ENCODE data around the gene TRABD2B. TPM values are rescaled to one million over a fixed set of nuclear protein-coding genes. Genes with fewer than 3 reads are reported as not detected.

The TRABD2B gene
- total RNA-seq, 3 donors from 2014 or later = 1.4 to 3.7 (median 2.3) TPM

DNA sequence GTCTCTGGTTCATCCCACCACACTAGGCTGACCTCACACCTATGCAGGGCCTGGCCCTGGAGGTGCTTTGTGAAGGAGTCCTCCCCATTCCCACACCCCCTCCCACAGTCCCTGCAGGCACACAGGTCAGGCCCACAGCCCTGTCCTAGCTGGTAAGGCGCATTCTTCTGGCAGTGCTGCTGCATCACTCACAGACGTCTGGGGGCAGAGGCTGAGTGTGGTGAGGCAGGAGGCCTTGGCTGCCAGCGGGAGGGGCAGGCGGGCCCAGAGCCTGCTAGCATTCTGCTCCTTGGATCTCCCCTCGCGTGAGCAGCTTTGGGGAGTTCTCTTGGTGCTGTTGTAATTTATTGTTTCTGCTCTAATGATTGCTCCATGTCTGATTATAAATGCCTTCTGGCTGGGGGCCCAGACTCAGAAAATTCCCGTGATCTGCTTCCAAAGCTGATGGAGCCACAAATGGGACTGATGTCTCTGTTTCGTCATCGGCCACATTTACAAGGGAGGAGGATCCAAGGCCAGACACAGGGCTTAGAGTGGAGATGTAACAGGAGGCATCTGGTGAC lies 62.9 kb downstream of the TRABD2B start:
- no peaks in the 10 kb centered on the region for H3K36me3 ChIP-seq
- peak in 1 of 2 donors; percentile 35 for DNase-seq (ENCODE audit: low spot score in 2 of 2)
- TF ChIP-seq POLR2A (IDR thresholded peaks at IDR 0.05) (no peak), POLR2AphosphoS5 (IDR thresholded peaks at IDR 0.05) (peak in 1 of 3 donors; percentile 68)
- no peak overlapping the region for H3K4me3 ChIP-seq
- no peaks in the 10 kb centered on the region for H3K4me1 ChIP-seq
- H3K27me3 ChIP-seq = no peaks in the 10 kb centered on the region
- H3K27ac ChIP-seq = peak overlapping the region in 1 of 2 donors; percentile 72
- H3K9me3 ChIP-seq = no peaks in the 10 kb centered on the region
- intact Hi-C loops (cut with DNase I; ENCODE audit: low total_unique reads) = no loop called here

DNA sequence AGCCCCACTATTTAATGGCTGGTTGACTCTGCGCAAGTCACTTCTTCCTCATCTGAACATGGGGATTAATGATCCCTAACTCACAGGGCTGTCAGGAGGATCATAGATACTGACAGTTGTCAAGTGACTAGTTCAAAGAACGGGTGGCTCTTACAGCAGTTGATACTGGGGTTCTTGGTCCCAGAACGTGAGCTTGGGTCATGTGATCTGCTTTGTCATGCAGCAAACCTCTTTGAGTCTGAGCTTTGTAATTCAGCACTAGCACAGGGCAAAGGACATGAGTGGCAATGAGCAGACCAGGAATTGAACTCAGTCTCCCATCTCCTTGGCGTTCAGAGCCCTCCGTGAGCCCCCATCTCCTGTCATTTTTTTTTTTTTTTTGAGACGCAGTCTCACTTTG lies 64.4 kb downstream of the TRABD2B start:
- Histone ChIP-seq H3K27me3 (no peaks in the 10 kb centered on the region), H3K36me3 (no peaks in the 10 kb centered on the region), H3K4me3 (no peak overlapping the region), H3K4me1 (no peaks in the 10 kb centered on the region), H3K27ac (no peak overlapping the region), H3K9me3 (no peaks in the 10 kb centered on the region)
- no peak for TF ChIP-seq POLR2A (IDR thresholded peaks at IDR 0.05)
- TF ChIP-seq, protein P1, sequence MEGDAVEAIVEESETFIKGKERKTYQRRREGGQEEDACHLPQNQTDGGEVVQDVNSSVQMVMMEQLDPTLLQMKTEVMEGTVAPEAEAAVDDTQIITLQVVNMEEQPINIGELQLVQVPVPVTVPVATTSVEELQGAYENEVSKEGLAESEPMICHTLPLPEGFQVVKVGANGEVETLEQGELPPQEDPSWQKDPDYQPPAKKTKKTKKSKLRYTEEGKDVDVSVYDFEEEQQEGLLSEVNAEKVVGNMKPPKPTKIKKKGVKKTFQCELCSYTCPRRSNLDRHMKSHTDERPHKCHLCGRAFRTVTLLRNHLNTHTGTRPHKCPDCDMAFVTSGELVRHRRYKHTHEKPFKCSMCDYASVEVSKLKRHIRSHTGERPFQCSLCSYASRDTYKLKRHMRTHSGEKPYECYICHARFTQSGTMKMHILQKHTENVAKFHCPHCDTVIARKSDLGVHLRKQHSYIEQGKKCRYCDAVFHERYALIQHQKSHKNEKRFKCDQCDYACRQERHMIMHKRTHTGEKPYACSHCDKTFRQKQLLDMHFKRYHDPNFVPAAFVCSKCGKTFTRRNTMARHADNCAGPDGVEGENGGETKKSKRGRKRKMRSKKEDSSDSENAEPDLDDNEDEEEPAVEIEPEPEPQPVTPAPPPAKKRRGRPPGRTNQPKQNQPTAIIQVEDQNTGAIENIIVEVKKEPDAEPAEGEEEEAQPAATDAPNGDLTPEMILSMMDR (IDR thresholded peaks at IDR 0.05) = no peak
- no peak for TF ChIP-seq POLR2AphosphoS5 (IDR thresholded peaks at IDR 0.05)
- intact Hi-C loops (cut with DNase I; ENCODE audit: low total_unique reads) = no loop called here
- no peak for DNase-seq (ENCODE audit: low spot score in 2 of 2)

DNA sequence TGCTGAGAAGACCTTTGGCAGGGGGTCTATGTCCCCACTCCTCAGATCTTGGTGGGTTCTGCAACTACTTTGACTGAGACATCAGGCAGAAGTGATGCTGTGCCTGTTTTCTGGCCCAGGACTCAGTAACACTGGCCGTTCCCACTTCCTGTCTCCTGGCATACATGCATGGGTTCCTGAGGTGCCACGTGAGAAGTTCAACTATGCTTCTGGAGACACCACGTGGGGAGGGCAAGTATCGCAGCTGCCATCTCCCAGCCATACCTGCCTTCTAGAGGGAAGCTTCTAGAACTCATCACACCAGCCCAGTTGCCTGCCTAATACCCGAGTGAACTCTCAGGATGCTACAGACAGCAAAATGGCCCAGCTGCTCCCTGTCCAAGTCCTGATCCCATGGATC lies 65.8 kb downstream of the TRABD2B start:
- intact Hi-C loops (cut with DNase I; ENCODE audit: low total_unique reads) = no loop called here
- no peaks in the 10 kb centered on the region for H3K9me3 ChIP-seq
- no peak overlapping the region for H3K27ac ChIP-seq
- no peaks in the 10 kb centered on the region for H3K27me3 ChIP-seq
- no peak for DNase-seq (ENCODE audit: low spot score in 2 of 2)
- no peak for TF ChIP-seq POLR2AphosphoS5 (IDR thresholded peaks at IDR 0.05)
- TF ChIP-seq POLR2A (IDR thresholded peaks at IDR 0.05) = no peak
- TF ChIP-seq, protein P1 (IDR thresholded peaks at IDR 0.05) = peak in 2 of 3 donors; percentile 12 to 15
- no peaks in the 10 kb centered on the region for H3K36me3 ChIP-seq
- H3K4me1 ChIP-seq = no peaks in the 10 kb centered on the region
- no peak overlapping the region for H3K4me3 ChIP-seq

DNA sequence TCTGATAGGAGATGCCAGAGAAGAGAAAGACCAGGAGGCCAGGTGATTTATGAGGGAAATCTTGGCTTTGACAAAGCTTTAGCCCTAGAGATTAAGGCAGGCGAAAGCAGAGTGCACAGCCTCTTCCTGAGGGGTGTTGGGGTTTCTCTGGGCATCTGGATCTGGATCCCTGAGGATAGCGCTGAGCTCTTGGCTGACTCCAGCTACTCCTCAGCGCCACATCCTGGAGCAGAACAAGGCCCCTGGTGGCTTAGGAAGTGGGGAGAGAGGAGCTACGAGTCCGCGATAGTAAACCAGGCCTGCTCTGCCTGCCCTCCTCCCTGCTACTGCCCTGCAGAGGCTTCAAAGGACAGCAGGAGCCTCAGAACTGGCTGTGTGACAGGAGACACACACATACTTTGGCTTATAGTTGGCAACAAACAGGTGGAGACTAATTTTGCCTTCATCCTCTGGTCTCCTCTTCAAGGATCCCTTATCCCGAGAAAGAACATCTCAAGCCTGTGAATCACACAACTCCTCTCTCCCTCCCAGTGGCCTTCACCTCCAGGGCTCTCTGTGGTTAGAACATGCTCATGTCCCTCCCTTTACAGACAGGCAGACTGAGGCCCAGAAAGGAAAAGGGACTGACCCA lies 66.9 kb downstream of the TRABD2B start:
- intact Hi-C loops (cut with DNase I; ENCODE audit: low total_unique reads) = no loop called here
- Histone ChIP-seq H3K36me3 (no peaks in the 10 kb centered on the region), H3K4me3 (no peak overlapping the region), H3K27ac (no peak overlapping the region), H3K27me3 (no peaks in the 10 kb centered on the region), H3K4me1 (no peaks in the 10 kb centered on the region), H3K9me3 (no peaks in the 10 kb centered on the region)
- DNase-seq (ENCODE audit: low spot score in 2 of 2) = no peak
- TF ChIP-seq, protein P1 (IDR thresholded peaks at IDR 0.05) = no peak
- TF ChIP-seq POLR2AphosphoS5 (IDR thresholded peaks at IDR 0.05) = no peak
- no peak for TF ChIP-seq POLR2A (IDR thresholded peaks at IDR 0.05)

DNA sequence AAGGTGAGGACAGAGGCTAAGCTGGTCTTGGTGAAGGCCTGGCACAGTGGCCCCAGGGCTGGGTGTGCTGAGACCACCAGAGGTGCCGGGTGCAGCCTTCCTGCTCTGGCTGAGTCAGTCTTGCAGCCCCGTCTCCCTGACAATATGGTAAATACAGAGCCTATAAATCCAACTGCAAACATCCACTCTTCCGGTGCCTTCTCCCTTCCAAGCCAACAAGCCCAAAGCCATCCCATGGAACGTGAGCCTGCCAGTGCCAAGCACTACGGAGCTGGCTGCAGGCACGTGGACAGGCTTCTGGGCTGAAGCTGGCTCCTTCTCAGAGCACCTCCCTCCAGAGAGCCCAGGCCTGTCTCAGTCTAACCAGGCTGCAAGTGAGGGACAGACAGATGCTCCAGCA lies 70.0 kb downstream of the TRABD2B start:
- peak overlapping the region in 1 of 2 donors; percentile 1 for H3K27ac ChIP-seq
- H3K4me3 ChIP-seq = no peak overlapping the region
- intact Hi-C loops (cut with DNase I; ENCODE audit: low total_unique reads) = no loop called here
- no peaks in the 10 kb centered on the region for H3K9me3 ChIP-seq
- peak in 1 of 2 donors; percentile 54 for DNase-seq (ENCODE audit: low spot score in 2 of 2)
- no peak for TF ChIP-seq POLR2A (IDR thresholded peaks at IDR 0.05)
- TF ChIP-seq POLR2AphosphoS5 (IDR thresholded peaks at IDR 0.05) = no peak
- TF ChIP-seq, protein P1 (IDR thresholded peaks at IDR 0.05) = no peak
- no peaks in the 10 kb centered on the region for H3K4me1 ChIP-seq
- H3K27me3 ChIP-seq = no peaks in the 10 kb centered on the region
- no peaks in the 10 kb centered on the region for H3K36me3 ChIP-seq

Measured in breast epithelium (tissue), 4 donors.